PC-9 (cell line): ENCODE data around the gene EVL.

Experiments
- EZH2 ChIP-seq: fragments of 200-600 bp; sonication (generic); IDR thresholded peaks from 2 replicates; pipeline ENCODE4 v1.8.0; 2017; ENCODE audit warnings: antibody characterized with exemption, low read depth
- TF ChIP-seq, protein P1 (sequence below): fragments of 200-600 bp; sonication (generic); conservative IDR thresholded peaks from 2 replicates; pipeline ENCODE4 v1.6.1; 2017; ENCODE audit warnings: mixed run types, antibody characterized with exemption, mild to moderate bottlenecking, moderate library complexity

DNA sequence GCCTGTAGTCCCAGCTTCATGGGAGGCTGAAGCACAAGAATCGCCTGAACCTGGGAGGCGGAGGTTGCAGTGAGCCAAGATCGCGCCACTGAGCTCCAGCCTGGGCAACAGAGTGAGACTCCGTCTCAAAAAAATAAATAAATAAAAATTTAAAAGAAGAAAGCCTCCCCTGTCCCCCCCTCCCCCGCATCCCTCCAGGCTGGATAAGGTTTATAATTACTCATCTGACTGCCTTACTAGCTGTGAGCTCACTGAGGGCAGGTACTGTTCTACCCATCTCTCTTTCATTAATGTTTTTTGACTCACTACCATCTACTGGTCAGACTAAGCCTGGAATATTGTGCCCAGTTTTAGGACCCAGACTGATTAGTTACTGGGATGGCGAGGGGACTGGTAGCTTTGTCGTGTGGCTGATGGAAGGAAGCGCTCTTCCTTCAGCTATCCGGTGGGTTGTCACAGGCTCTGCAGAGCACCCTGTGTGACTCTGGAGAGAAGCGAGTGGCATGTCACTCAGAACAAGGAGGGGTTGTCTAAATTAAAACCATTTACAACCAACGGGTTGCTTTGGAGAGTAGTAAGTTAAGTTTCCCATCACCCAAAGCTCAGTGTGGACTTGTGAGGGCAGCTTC is 16.9 kb downstream of the EVL start:
- TF ChIP-seq, protein P1, sequence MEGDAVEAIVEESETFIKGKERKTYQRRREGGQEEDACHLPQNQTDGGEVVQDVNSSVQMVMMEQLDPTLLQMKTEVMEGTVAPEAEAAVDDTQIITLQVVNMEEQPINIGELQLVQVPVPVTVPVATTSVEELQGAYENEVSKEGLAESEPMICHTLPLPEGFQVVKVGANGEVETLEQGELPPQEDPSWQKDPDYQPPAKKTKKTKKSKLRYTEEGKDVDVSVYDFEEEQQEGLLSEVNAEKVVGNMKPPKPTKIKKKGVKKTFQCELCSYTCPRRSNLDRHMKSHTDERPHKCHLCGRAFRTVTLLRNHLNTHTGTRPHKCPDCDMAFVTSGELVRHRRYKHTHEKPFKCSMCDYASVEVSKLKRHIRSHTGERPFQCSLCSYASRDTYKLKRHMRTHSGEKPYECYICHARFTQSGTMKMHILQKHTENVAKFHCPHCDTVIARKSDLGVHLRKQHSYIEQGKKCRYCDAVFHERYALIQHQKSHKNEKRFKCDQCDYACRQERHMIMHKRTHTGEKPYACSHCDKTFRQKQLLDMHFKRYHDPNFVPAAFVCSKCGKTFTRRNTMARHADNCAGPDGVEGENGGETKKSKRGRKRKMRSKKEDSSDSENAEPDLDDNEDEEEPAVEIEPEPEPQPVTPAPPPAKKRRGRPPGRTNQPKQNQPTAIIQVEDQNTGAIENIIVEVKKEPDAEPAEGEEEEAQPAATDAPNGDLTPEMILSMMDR: no peak
- no peak for TF ChIP-seq EZH2
